ENCODE results near the gene DARS1.

- TF ChIP-seq CTCF (conservative IDR thresholded peaks at IDR 0.05) (no peak), EZH2 (IDR thresholded peaks at IDR 0.05; ENCODE audit: low read depth) (no peak)
Observed at GRCh38 chr2:136031711-136032110, 46.3 kb upstream of the DARS1 start.

Data from PC-9 (cell line).